Pancreas (tissue), 10 donors: ENCODE data around the gene PDSS1. TPM values are rescaled to one million over a fixed set of nuclear protein-coding genes. Genes with fewer than 3 reads are reported as not detected.

Experiments used
- ATAC-seq, 4 donors: fragments of 200-7000 bp; cut with Tn5 transposase; one replicate each; pipeline versions ENCODE4 v1.8.0 to v1.9.1; 2020; ENCODE audit warnings: mild to moderate bottlenecking in 4 of 4, moderate library complexity in 4 of 4
- DNase-seq, 6 donors: peaks; one replicate each; pipeline ENCODE4 v3.0.0-alpha.2; 2020
- FAIRE-seq: peaks from 2 replicates; lab custom pipeline; 2012; peaks lifted over from hg19 to GRCh38; lab: Jason Lieb, UNC
- H3K27ac ChIP-seq, 4 donors: fragments of 200-600 bp; sonication (generic); 1 replicate in 3 of 4; 2 replicates in 1 of 4; pipeline versions ENCODE4 v1.5.0 to v1.8.0; 2020
- H3K27me3 ChIP-seq, 4 donors: fragments of 200-600 bp; one replicate each; pipeline ENCODE4 v1.8.0; 2021
- H3K36me3 ChIP-seq, 3 donors: fragments of 200-600 bp; sonication (generic) in 1 of 3; one replicate each; pipeline versions ENCODE4 v1.5.0 to v1.8.0; 2020 to 2021
- H3K4me1 ChIP-seq, 3 donors: fragments of 200-600 bp; one replicate each; pipeline ENCODE4 v1.8.0; 2021
- H3K4me3 ChIP-seq, 4 donors: fragments of 200-600 bp; sonication (generic) in 2 of 4; one replicate each; pipeline versions ENCODE4 v1.5.0 to v1.8.0; 2020 to 2021
- H3K9me3 ChIP-seq, 4 donors: fragments of 200-600 bp; one replicate each; pipeline ENCODE4 v1.8.0; 2021
- CTCF ChIP-seq, 4 donors: fragments of 200-600 bp; sonication (generic) in 3 of 4; IDR thresholded peaks; one replicate each; pipeline versions ENCODE4 v1.5.0 to v1.8.0; 2021; ENCODE audit warnings: antibody characterized with exemption in 4 of 4
- WGBS, 2 donors: extraction: QIAGEN DNeasy Blood & Tissue Kit; methylation state at CpG; one replicate each; pipeline ENCODE4 v1.1.7; 2013; 5-methylcytosine and 5-hydroxymethylcytosine counted together
- intact Hi-C, 3 donors: fragments of 100-400 bp; cut with DNase I; formaldehyde crosslinking; loops; one replicate each; pipeline versions ENCODE4 v1.11.1 to v1.14.2; 2022
- polyA plus RNA-seq, 2 donors: library from polyadenylated mRNA; stranded (reverse); fragments of 200-250 nt; gene quantifications; one replicate each; pipeline ENCODE4 v1.2.3, GENCODE V29; 2013
- total RNA-seq, 6 donors: library from RNA; stranded (reverse); fragmentation: NEBNext Ultra II Directional in 4 of 6; extraction: Animal tissue kit (Norgen Biotek cat#: 25700) in 4 of 6; gene quantifications; one replicate each; pipeline versions ENCODE4 v1.2.1 to v1.2.4, GENCODE V29; 2021 to 2023
- donor health status: healthy with polysubstance abuse.
- donor health status: DM: no; HTN: no; CAD: no; lungs with moderate emphysema.
- donor health status: DM: no; HTN: no; CAD: no.
- donor health status: control.
- donor health status: control.
- donor health status: Bipolar disorder and iron deficiency.
- donor health status: DM: yes; HTN: yes; CAD: no.
- donor health status: DM: no; HTN: no; CAD: no.
- donor health status: DM: no; HTN: no; CAD: no.
- donor health status: DM: yes; HTN: yes; CAD: no.

Gene PDSS1
- total and polyA plus RNA-seq, 8 donors = 0.69 to 3.1 (median 1.8) TPM

DNA sequence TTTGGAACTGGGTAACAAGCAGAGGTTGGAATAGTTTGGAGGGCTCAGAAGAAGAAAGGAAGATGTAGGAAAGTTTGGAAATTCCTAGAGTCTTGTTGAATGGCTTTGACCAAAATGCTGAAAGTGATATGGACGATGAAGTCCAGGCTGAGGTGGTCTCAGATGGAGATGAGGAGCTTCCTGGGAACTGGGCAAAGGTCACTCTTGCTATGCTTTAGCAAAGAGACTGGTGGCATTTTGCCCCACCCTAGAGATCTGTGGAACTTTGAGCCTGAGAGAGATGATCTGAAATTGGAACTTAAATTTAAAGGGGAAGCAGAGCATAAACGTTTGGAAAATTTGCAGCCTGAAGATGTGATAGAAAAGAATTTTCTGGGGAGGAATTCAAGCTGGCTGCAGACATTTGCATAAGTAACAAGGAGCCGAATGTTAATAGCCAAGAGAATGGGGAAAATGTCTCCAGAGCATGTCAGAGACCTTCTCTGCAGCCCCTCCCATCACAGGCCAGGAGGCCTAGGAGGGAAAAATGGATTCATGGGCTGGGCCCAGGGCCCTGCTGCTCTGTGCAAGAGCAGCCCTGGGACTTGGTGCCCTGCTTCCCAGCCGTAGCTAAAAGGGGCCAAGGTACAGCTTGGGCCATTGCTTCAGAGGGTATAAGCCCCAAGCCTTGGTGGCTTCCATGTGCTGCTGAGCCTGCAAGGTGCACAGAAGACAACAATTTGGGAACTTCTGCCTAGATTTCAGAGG lies 3.6 kb downstream of the PDSS1 start:
- 60 to 66% methylated on average over 4 of the region's 4 CpGs for WGBS, 2 donors
- H3K4me1 ChIP-seq = peaks cover 0 to 10% (median 6%) of the 10 kb centered on the region in 3 donors
- no peaks in the 10 kb centered on the region for H3K36me3 ChIP-seq
- no peak overlapping the region for H3K27ac ChIP-seq
- H3K4me3 ChIP-seq = no peak overlapping the region
- intact Hi-C loops = no loop called here
- H3K27me3 ChIP-seq = no peaks in the 10 kb centered on the region
- no peak for DNase-seq
- no peaks in the 10 kb centered on the region for H3K9me3 ChIP-seq
- FAIRE-seq = no peak
- TF ChIP-seq CTCF (IDR thresholded peaks at IDR 0.05) = no peak
- ATAC-seq = no peak

- H3K4me3 ChIP-seq = no peak overlapping the region
- H3K36me3 ChIP-seq = no peaks in the 10 kb centered on the region
- intact Hi-C loops = no loop called here
- no peak for TF ChIP-seq CTCF (IDR thresholded peaks at IDR 0.05)
- peaks cover 0 to 8% (median 5%) of the 10 kb centered on the region in 3 donors for H3K4me1 ChIP-seq
- DNase-seq = no peak
- no peak for ATAC-seq
- H3K9me3 ChIP-seq = no peaks in the 10 kb centered on the region
- H3K27me3 ChIP-seq = no peaks in the 10 kb centered on the region
- no peak for FAIRE-seq
- WGBS, 2 donors = 69 to 84% methylated on average over 4 of the region's 4 CpGs
- H3K27ac ChIP-seq = no peak overlapping the region
These were observed 5.6 kb downstream of the PDSS1 start for GRCh38 chr10:26703096-26703495.

DNA sequence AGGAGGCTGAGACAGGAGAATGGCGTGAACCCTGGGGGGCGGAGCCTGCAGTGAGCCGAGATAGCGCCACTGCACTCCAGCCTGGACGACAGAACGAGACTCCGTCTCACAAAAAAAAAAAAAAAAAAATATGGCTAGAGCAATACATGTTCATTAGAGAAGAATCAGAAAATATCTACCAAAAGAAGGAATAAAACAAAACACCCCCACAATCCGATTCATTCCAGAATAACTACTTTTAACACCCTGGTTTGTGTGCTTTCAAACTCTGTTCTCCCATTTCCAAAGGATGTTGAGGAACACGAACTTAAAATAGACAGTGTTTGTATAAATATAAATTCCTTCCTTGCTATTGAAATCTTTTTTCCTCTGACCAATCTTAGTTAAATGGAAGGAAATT lies 6.5 kb downstream of the PDSS1 start:
- no peak overlapping the region for H3K4me3 ChIP-seq
- no peaks in the 10 kb centered on the region for H3K4me1 ChIP-seq
- no peak overlapping the region for H3K27ac ChIP-seq
- no peaks in the 10 kb centered on the region for H3K27me3 ChIP-seq
- no peak for FAIRE-seq
- TF ChIP-seq CTCF (IDR thresholded peaks at IDR 0.05) = no peak
- intact Hi-C loops = no loop called here
- WGBS, 2 donors = 83 to 84% methylated on average over 9 of the region's 9 CpGs
- no peak for ATAC-seq
- H3K9me3 ChIP-seq = no peaks in the 10 kb centered on the region
- DNase-seq = no peak
- no peaks in the 10 kb centered on the region for H3K36me3 ChIP-seq

DNA sequence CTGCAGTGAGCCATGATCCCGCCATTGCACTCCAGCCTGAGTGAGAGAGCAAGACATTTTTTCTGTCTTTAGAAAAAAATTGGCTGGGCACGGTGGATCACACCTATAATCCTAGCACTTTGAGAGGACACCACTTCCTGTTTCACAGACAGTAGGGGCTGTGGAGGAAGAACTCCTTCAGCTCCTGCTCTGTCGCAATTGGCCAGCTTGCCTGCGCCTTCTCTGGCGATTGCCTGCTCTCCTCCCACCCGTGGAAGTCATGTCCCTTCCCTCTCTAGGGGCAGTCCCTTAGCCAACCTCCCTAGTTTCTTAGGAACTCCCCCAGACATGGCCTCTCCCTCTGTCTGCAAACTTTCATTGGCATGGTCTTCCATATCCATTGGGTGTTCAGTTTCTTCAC lies 8.7 kb downstream of the PDSS1 start:
- Histone ChIP-seq H3K36me3 (no peaks in the 10 kb centered on the region), H3K27me3 (no peaks in the 10 kb centered on the region), H3K4me1 (no peaks in the 10 kb centered on the region), H3K27ac (no peak overlapping the region), H3K4me3 (no peak overlapping the region), H3K9me3 (no peaks in the 10 kb centered on the region)
- intact Hi-C loops = no loop called here
- TF ChIP-seq CTCF (IDR thresholded peaks at IDR 0.05) = no peak
- WGBS, 2 donors = 87 to 88% methylated on average over 6 of the region's 6 CpGs
- FAIRE-seq (no peak), ATAC-seq (peak in 1 of 4 donors; percentile 54), DNase-seq (peak in 1 of 6 donors; percentile 22)

DNA sequence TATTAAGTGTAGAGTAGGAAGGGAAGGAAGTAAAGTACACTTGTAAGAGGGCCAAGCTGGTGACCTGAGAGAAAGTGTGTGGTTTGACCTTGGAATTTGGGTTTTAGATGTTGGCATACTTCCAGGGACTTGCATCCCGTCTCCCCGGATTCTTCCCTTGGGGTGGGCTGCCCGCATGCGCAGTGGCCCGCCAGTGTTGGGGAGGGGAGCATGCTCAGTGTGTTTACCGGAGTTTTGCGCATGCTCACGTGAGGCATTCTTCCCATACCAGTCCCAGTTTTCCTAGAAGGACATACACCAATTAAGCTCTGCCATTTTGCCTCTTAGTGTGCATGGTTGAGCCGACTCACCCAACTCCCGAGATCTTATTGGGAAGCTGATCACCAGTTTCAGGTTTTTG lies 9.4 kb downstream of the PDSS1 start:
- Histone ChIP-seq H3K4me1 (no peaks in the 10 kb centered on the region), H3K27ac (no peak overlapping the region), H3K36me3 (no peaks in the 10 kb centered on the region), H3K4me3 (no peak overlapping the region), H3K9me3 (no peaks in the 10 kb centered on the region), H3K27me3 (no peaks in the 10 kb centered on the region)
- no peak for ATAC-seq
- no peak for DNase-seq
- TF ChIP-seq CTCF (IDR thresholded peaks at IDR 0.05) = no peak
- 89% methylated on average over 10 of the region's 10 CpGs for WGBS, 2 donors
- intact Hi-C loops = no loop called here
- no peak for FAIRE-seq
